WTC11 (cell line): ENCODE results near the gene MYO16. TPM values are rescaled to one million over a fixed set of nuclear protein-coding genes. Genes with fewer than 3 reads are reported as not detected.

Source experiments
- ATAC-seq: fragments of 200-7000 bp; cut with Tn5 transposase; 2 replicates; pipeline ENCODE4 v1.10.0; 2021; ENCODE audit warnings: mild to moderate bottlenecking, moderate library complexity
- CTCF ChIA-PET: fragments of 300-600 bp; sonication (Branson Sonifier 250); formaldehyde crosslinking; loops from one replicate; lab custom pipeline; 2021; ENCODE audit warnings: antibody characterized with exemption; lab: Charles Lee
- POLR2A ChIA-PET: fragments of 350-600 bp; sonication (Branson Sonifier 250); formaldehyde crosslinking; loops from one replicate; lab custom pipeline; 2021; ENCODE audit warnings: antibody characterized with exemption; lab: Charles Lee
- DNase-seq: peaks from one replicate; pipeline ENCODE4 v3.0.0; 2021; ENCODE audit warnings: low spot score
- H3K27ac Mint-ChIP-seq: 2 replicates; pipeline ENCODE4 v1.8.0; 2021; ENCODE audit warnings: mixed read lengths
- H3K27me3 Mint-ChIP-seq: 2 replicates; pipeline ENCODE4 v1.8.0; 2021; ENCODE audit warnings: low read depth, mild to moderate bottlenecking, moderate library complexity, mixed read lengths
- H3K36me3 Mint-ChIP-seq: 2 replicates; pipeline ENCODE4 v1.8.0; 2021; ENCODE audit warnings: mixed read lengths
- H3K4me1 Mint-ChIP-seq: 2 replicates; pipeline ENCODE4 v1.8.0; 2022; ENCODE audit warnings: mixed read lengths
- H3K4me3 Mint-ChIP-seq: 2 replicates; pipeline ENCODE4 v1.8.0; 2021; ENCODE audit warnings: mild to moderate bottlenecking, moderate library complexity, mixed read lengths
- H3K9me3 Mint-ChIP-seq: 2 replicates; pipeline ENCODE4 v1.8.0; 2021; ENCODE audit warnings: mixed read lengths
- ATF1 ChIP-seq: sonication (generic); formaldehyde crosslinking; IDR thresholded peaks from 2 replicates; pipeline ENCODE4 v1.8.1; 2023; ENCODE audit warnings: mild to moderate bottlenecking, moderate library complexity, missing genetic modification reagents
- ATF6 ChIP-seq: sonication (generic); formaldehyde crosslinking; IDR thresholded peaks from 2 replicates; pipeline ENCODE4 v1.8.1; 2023; ENCODE audit warnings: mild to moderate bottlenecking, missing genetic modification reagents
- CREM ChIP-seq: sonication (generic); formaldehyde crosslinking; IDR thresholded peaks from 2 replicates; pipeline ENCODE4 v1.8.1; 2022; ENCODE audit warnings: mild to moderate bottlenecking, missing genetic modification reagents, moderate library complexity
- E2F4 ChIP-seq: sonication (generic); formaldehyde crosslinking; IDR thresholded peaks from 2 replicates; pipeline ENCODE4 v1.8.1; 2022; ENCODE audit warnings: low read depth, mild to moderate bottlenecking, moderate library complexity, missing genetic modification reagents, borderline replicate concordance
- GTF2I ChIP-seq: fragments of 250-450 bp; sonication (Bioruptor Pico); conservative IDR thresholded peaks from 2 replicates; pipeline ENCODE4 v1.4.0; 2021; ENCODE audit warnings: mild to moderate bottlenecking
- HMGA2 ChIP-seq: fragments of 250-450 bp; sonication (Bioruptor Pico); IDR thresholded peaks from 2 replicates; pipeline ENCODE4 v1.4.0; 2021; ENCODE audit warnings: mild to moderate bottlenecking, moderate library complexity
- NFATC4 ChIP-seq: fragments of 250-450 bp; sonication (Bioruptor Pico); IDR thresholded peaks from 2 replicates; pipeline ENCODE4 v1.9.0; 2021; ENCODE audit warnings: mild to moderate bottlenecking
- NFE2L1 ChIP-seq: sonication (generic); formaldehyde crosslinking; IDR thresholded peaks from 2 replicates; pipeline ENCODE4 v1.8.1; 2023; ENCODE audit warnings: missing genetic modification reagents
- NR1H2 ChIP-seq: sonication (generic); formaldehyde crosslinking; IDR thresholded peaks from 2 replicates; pipeline ENCODE4 v1.9.0; 2021; ENCODE audit warnings: mild to moderate bottlenecking, moderate library complexity, missing genetic modification reagents
- PRRX2 ChIP-seq: fragments of 250-450 bp; sonication (Bioruptor Pico); IDR thresholded peaks from 2 replicates; pipeline ENCODE4 v1.8.0; 2021; ENCODE audit warnings: mild to moderate bottlenecking
- ZNF121 ChIP-seq: sonication (generic); formaldehyde crosslinking; IDR thresholded peaks from 2 replicates; pipeline ENCODE4 v1.8.0; 2023; ENCODE audit warnings: missing genetic modification reagents
- ZNF138 ChIP-seq: sonication (generic); formaldehyde crosslinking; conservative IDR thresholded peaks from 2 replicates; pipeline ENCODE4 v1.8.1; 2022; ENCODE audit warnings: mild to moderate bottlenecking, moderate library complexity, missing genetic modification reagents
- ZNF263 ChIP-seq: sonication (generic); formaldehyde crosslinking; IDR thresholded peaks from 2 replicates; pipeline ENCODE4 v1.8.1; 2022; ENCODE audit warnings: low read depth, mild to moderate bottlenecking, moderate library complexity, missing genetic modification reagents
- ZNF317 ChIP-seq: sonication (generic); formaldehyde crosslinking; IDR thresholded peaks from 2 replicates; pipeline ENCODE4 v1.8.1; 2023; ENCODE audit warnings: low read depth, mild to moderate bottlenecking, moderate library complexity, missing genetic modification reagents, borderline replicate concordance
- ZNF416 ChIP-seq: fragments of 250-450 bp; sonication (Bioruptor Pico); IDR thresholded peaks from 2 replicates; pipeline ENCODE4 v1.9.0; 2021; ENCODE audit warnings: mild to moderate bottlenecking, inconsistent platforms
- ZNF512 ChIP-seq: sonication (generic); formaldehyde crosslinking; IDR thresholded peaks from 2 replicates; pipeline ENCODE4 v1.8.1; 2022; ENCODE audit warnings: missing genetic modification reagents, borderline replicate concordance
- ZNF532 ChIP-seq: fragments of 250-450 bp; sonication (Bioruptor Pico); IDR thresholded peaks from 2 replicates; pipeline ENCODE4 v1.9.0; 2021; ENCODE audit warnings: mild to moderate bottlenecking, borderline replicate concordance
- ZNF671 ChIP-seq: fragments of 250-450 bp; sonication (Bioruptor Pico); IDR thresholded peaks from 2 replicates; pipeline ENCODE4 v1.8.0; 2021; ENCODE audit warnings: mild to moderate bottlenecking
- ZSCAN18 ChIP-seq: fragments of 250-450 bp; sonication (Bioruptor Pico); IDR thresholded peaks from 2 replicates; pipeline ENCODE4 v2.1.2; 2022; ENCODE audit warnings: mild to moderate bottlenecking, moderate library complexity
- total RNA-seq: library from RNA; stranded (reverse); gene quantifications from 3 replicates; pipeline ENCODE4 v1.2.3, GENCODE V29; 2021
- TF ChIP-seq, protein P1 (sequence below): fragments of 200-600 bp; IDR thresholded peaks from 2 replicates; pipeline ENCODE4 v1.8.0; 2022; ENCODE audit warnings: antibody characterized with exemption

MYO16 gene
- total RNA-seq, 1 experiment from 2014 or later: 0.09 TPM

GRCh38 chr13:108621462-108621861 is 7.9 kb upstream of the MYO16 start (continued):
- TF ChIP-seq ZNF532 (CRISPR knock-in tag): no peak

GRCh38 chr13:108624108-108624507 is 5.3 kb upstream of the MYO16 start:
- H3K27me3 Mint-ChIP-seq: no peaks in the 10 kb centered on the region
- POLR2A ChIA-PET: no interaction called here

GRCh38 chr13:108624979-108625378 is 4.4 kb upstream of the MYO16 start:
- Mint-ChIP-seq H3K27me3 (no peaks in the 10 kb centered on the region), H3K27ac (peak overlapping the region; percentile 42; the same call in 1 of the 2 replicates), H3K4me1 (peaks cover 23% of the 10 kb centered on the region), H3K4me3 (no peak overlapping the region), H3K9me3 (peaks cover 12% of the 10 kb centered on the region), H3K36me3 (peaks cover 6% of the 10 kb centered on the region)
- ChIA-PET POLR2A (no interaction called here), CTCF (no interaction called here)
- ATAC-seq (peak; percentile 65), DNase-seq (no peak)
- TF ChIP-seq ZNF416 (no peak), ZNF512 (no peak), ZNF121 (CRISPR knock-in tag) (no peak)

More at GRCh38 chr13:108624108-108624507, 5.3 kb upstream of the MYO16 start:
- peaks cover 19% of the 10 kb centered on the region for H3K9me3 Mint-ChIP-seq
- DNase-seq: no peak
- peaks cover 18% of the 10 kb centered on the region for H3K4me1 Mint-ChIP-seq
- peaks cover 6% of the 10 kb centered on the region for H3K36me3 Mint-ChIP-seq
- TF ChIP-seq PRRX2 (CRISPR knock-in tag) (no peak), CREM (CRISPR knock-in tag) (no peak), ZNF671 (CRISPR knock-in tag) (no peak), ZNF121 (CRISPR knock-in tag) (no peak), HMGA2 (CRISPR knock-in tag) (no peak)
- TF ChIP-seq, all 79 proteins: peak for 0
- H3K27ac Mint-ChIP-seq: no peak overlapping the region
- CTCF ChIA-PET: no interaction called here
- ATAC-seq: no peak
- no peak overlapping the region for H3K4me3 Mint-ChIP-seq

DNA sequence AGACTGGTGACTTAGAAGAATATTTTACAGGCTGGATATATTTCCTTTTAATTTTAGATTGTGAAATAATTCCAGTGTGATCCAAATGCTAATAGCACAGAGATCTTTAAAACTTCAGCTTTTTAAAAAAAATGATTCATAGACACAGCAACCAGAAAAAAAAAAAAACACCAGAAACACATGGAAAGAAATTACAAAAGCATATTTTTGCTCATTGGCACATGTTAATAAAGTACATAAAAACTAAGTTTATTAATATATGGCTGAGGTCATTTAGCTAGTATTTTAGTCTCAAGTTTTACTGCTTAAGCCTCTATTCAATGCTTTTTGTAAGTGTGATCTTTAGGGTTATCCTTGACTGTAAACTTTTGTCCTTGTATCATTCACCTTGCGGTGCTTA is 577 bp downstream of the MYO16 start:
- ChIA-PET CTCF (no interaction called here), POLR2A (interaction anchor here (1.2 kb wide), 1 partner anchor 55 kb away, joined by 4 read pairs; no protein-coding TSS in a partner anchor)
- Mint-ChIP-seq H3K27me3 (no peaks in the 10 kb centered on the region; the same call in 1 of the 2 replicates), H3K27ac (no peak overlapping the region), H3K4me1 (peaks cover 9% of the 10 kb centered on the region), H3K9me3 (peaks cover 15% of the 10 kb centered on the region), H3K4me3 (no peak overlapping the region), H3K36me3 (peaks cover 4% of the 10 kb centered on the region)
- no peak for DNase-seq
- ATAC-seq: no peak
- TF ChIP-seq ATF6 (no peak), GTF2I (CRISPR knock-in tag) (no peak), ZNF138 (CRISPR knock-in tag) (no peak), NFATC4 (no peak), NR1H2 (CRISPR knock-in tag) (no peak), ZNF263 (CRISPR knock-in tag) (no peak), NFE2L1 (CRISPR knock-in tag) (no peak), ZSCAN18 (CRISPR knock-in tag) (no peak), E2F4 (CRISPR knock-in tag) (no peak), ATF1 (CRISPR knock-in tag) (no peak), ZNF317 (CRISPR knock-in tag) (no peak)
- TF ChIP-seq, protein P1, sequence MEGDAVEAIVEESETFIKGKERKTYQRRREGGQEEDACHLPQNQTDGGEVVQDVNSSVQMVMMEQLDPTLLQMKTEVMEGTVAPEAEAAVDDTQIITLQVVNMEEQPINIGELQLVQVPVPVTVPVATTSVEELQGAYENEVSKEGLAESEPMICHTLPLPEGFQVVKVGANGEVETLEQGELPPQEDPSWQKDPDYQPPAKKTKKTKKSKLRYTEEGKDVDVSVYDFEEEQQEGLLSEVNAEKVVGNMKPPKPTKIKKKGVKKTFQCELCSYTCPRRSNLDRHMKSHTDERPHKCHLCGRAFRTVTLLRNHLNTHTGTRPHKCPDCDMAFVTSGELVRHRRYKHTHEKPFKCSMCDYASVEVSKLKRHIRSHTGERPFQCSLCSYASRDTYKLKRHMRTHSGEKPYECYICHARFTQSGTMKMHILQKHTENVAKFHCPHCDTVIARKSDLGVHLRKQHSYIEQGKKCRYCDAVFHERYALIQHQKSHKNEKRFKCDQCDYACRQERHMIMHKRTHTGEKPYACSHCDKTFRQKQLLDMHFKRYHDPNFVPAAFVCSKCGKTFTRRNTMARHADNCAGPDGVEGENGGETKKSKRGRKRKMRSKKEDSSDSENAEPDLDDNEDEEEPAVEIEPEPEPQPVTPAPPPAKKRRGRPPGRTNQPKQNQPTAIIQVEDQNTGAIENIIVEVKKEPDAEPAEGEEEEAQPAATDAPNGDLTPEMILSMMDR: no peak
